IPS DF 4.7 (cell line): ENCODE results near the gene PPARD.

Experiments
- DNase-seq: peaks from one replicate; pipeline ENCODE4 v3.0.0-alpha.2; 2013; ENCODE audit warnings: low spot score; ENCODE audit errors: extremely low read depth

PPARD gene

DNA sequence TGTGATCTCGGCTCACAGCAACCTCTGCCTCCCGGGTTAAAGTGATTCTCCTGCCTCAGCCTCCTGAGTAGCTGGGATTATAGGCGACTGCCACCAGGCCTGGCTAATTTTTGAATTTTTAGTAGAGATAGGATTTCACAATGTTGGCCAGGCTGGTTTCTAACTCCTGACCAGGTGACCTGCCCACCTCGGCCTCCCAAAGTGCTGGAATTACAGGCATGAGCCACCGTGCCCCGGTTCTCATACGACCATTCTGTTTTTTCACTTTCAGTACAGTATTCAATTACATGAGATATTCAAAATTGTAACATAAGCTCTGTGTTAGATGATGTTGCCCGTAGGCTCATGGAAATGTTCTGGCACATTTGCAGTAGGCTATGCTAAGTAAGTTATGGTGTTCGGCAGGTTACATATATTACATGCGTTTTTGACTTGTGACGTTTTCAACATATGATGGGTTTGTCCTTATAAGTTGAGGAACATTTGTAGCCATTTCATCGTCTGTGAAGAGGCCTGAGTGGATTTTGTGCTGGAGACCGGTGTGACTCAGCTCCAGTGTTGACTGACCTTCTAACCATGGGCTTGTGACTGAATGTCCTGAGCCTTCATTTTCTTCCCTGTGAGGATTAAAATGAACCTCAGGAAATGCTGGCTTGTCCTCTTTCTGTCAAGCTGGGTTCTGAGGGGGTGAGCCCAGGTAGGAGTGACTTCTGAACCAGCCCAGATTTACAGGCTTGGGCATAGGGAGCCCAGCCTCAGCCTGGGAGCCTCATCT is 12.2 kb downstream of the PPARD start:
- no peak for DNase-seq

DNA sequence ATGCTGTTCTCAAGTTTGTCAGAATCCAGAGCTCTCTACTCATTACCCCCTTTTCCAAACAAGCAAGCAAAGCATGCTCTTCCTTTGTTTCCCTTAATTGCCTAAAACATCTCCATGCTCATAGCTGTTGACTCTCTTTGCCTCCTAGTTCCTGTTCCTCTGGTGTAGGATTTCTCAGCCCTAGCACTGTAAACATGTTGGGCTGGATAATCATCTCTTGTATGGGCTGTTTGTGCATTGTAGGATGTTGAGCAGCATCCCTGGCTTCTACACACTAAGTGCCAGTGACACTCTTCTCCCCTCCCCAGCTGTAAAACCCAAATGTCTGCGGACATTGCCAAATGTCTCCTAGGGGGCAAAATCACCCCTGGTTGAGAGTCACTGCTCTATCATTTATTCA is 14.0 kb downstream of the PPARD start:
- DNase-seq: no peak

DNA sequence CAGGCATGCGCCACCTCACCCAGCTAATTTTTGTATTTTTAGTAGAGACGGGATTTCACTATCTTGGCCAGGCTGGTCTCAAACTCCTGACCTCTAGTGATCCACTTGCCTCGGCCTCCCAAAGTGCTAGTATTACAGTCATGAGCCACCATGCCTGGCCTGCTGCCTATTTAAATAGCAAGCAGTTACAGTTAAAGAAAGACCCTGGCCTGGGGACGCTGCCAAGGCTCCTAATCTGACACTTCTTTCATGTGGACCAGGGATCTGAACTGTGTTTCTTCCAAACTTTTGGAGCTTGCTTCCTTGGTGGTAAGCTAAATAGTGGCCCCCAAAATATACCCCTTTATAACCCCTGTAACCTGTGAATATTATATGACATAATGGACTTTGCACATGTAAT is 15.3 kb downstream of the PPARD start:
- no peak for DNase-seq

- no peak for DNase-seq
Observed at GRCh38 chr6:35358086-35358485, 15.7 kb downstream of the PPARD start.

DNA sequence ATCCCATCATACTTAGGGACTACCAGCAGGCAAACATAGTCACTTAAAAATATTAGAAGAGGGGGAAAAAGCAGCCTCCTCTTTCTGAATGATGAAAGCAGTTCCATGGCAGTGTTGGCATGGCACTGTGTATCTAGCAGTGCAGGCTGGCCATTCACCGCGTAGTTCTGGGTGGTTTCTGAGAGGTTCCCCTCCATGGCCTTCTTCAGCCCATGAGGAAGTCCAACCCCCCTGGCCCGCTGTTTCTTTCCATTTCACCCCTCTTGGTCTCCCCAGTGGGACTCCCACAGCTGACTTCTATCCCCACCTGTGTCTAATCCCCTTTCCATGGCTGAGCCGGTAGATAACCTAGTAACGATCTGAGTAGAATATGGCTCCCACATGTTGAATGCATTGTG is 17.0 kb downstream of the PPARD start:
- DNase-seq: no peak

- DNase-seq: no peak
Observed at GRCh38 chr6:35359744-35360348, 17.5 kb downstream of the PPARD start.

DNA sequence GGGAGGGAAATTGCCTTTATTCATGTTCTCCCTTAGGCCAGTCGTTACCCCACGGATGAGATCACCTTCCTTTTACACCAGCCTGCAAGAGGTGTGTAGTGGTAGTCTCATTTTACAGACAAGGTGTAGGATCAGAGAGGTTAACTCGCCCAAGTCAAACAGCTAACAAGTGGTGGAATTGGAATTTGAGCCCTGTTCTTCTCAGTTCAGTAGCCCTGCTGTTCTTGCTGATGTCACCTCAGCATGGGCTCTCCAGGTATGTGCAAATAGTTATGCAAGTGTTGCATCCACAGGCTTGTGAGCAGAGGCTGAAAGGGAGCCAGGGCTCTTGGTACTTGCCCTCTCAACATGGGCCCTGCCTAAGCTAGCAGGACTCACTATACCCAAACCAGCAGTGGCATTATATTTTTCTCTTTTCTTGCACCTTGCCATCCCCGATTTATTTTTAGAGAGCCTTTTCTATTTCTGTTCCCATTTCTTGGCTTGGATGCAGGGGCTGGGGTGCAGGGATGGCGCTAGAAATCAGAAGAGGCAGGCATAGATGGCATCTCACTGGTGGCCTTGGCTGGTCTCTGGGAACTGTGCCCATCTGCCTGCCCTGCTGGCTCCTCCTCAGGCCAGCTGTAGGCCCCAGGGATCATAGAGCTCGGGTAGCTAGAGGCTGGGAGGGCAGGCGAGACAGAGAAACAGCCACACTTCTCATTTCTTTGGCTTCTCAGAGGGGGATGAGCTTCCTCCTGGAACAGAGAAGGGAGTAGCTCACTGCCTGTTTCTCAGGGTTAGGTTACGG is 18.2 kb downstream of the PPARD start:
- peak; percentile 60 for DNase-seq

DNA sequence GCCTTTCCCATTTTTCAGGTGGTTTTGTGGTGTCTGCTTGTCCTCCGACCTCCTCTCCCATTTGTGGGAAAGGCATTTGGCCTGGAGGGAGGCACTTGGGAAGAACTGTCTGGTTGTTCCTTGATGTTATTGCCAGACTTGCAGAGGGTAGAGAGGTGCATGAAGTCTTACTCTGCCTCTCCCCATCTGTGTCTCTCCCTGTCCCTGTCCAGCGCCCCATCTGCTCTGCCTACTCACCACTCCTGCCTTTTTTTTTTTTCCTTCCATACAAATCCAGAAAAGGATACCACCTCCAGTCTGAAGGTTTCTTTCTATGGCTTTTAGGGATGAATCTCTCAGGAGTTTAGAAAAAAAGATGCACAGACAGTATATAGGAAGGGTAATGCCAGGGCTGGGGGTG is 19.8 kb downstream of the PPARD start:
- no peak for DNase-seq

- DNase-seq: no peak
Observed at GRCh38 chr6:35363293-35363750, 21.0 kb downstream of the PPARD start.

GRCh38 chr6:35365594-35366203 is 23.3 kb downstream of the PPARD start:
- DNase-seq: no peak

GRCh38 chr6:35366204-35366596 is 23.8 kb downstream of the PPARD start:
- no peak for DNase-seq

DNA sequence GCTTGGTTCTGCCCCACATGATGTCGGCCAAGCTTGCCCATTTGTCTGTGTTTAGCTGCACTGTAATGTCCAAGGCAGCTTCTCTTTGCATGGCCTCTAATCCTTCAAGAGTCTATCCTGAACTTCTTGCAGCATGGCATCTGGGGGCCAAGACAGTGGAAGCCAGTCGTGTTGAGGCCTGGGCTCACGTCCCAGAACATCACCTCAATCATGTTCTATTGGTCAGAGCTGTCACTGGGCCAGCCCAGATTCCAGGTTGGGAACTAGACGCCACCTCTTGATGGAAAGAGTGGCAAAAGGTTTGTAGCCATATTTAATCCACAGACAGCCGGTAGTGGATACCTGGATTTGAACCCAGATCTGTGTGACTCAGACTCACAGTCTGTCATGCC is 25.3 kb downstream of the PPARD start:
- no peak for DNase-seq

DNA sequence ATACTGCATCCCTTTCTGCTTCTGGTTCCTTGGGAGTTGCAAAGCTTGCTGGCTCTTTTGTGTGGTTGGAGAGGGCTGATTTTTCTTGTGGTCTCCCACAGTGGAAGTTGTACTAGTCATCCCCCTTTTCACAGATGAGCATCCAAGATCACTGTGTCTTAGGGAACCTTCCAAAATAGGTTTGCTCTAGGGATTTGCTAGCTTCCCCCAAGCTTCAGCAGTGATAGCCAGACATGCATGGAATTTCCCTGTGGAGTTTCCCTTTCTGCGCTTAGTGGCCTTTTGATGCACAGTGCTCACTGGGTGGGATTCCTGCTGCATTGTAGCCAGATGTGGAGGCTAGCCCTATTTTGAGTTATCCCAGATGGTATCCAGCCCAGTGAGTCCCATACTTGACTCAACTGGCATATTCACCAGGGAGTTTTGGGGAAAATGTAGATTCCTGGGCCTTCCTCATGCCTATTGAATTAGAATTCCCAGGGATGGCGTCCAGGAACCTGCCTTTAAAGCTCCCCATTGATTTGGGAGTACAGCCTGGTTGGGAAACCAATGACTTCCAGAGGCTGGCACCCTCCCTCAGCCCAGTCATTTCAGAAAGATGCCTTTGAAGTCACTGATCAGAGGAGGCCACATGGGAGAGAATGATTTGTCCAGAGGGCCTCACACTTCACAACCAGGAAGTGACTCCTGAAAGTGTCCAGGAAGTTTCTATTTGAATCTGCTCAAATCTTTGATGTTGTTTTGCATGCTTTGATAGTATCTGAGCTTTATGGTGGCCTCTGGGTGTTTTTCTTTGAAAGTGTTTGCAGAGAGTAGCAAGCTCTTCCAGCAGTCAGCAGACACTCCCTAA is 25.9 kb downstream of the PPARD start:
- no peak for DNase-seq

GRCh38 chr6:35370124-35370741 is 27.9 kb downstream of the PPARD start:
- DNase-seq: no peak

- DNase-seq: no peak
Observed at GRCh38 chr6:35370785-35371493, 28.6 kb downstream of the PPARD start.

DNA sequence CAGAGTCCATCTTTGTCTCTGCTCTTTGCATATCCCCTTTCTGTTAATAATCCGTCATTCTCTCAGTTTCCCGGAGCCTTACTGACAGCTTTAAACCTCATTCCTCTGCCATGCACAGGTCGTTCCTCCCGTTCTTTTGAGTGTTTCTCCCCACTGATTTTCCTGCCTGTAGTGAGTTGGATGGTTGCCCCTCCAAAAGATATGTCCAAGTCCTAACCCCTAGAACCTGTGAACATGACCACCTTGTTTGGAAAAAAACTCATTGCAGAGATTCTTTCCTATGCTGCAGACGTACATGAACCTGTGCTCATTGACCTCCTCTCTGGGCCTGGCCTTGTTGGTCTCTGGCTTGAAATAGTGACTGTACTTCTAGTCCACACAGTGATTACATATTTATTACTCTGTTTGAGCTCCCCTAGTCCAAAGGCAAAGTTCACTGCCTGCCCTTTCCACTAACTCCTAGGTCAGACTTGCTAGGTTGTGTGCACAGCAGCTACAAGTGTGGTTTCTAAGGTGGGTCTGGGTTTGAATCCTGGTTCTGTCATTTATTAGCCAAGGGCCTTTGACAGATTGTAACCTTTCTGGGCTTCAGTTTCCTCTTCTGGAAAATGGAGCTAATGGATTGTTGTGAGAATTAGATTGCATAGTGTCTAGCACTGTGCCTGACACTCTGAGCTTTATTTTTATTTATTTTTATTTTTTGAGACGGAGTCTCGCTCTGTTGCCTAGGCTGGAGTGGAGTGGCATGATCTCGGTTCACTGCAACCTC is 29.3 kb downstream of the PPARD start:
- no peak for DNase-seq

DNA sequence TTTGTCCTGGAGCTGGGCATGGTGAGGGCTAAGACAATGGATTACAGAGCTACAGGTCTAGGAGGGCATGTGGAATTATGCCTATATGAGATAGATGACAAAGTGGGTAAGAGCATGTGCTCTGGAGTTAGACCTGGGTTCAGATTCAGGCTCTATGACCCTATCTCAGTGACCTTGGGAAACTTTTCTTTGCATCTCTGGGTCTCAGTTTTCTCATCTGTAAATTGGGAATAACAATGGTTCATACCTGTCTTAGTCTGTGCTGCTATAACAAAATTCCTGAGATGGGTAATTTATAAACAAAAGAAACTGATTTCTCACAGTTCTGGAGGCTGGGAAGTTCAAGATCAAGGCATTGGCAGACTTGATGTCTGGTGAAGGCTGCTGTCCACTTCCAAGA is 30.3 kb downstream of the PPARD start:
- no peak for DNase-seq

GRCh38 chr6:35376281-35376680 is 33.9 kb downstream of the PPARD start:
- DNase-seq: no peak

DNA sequence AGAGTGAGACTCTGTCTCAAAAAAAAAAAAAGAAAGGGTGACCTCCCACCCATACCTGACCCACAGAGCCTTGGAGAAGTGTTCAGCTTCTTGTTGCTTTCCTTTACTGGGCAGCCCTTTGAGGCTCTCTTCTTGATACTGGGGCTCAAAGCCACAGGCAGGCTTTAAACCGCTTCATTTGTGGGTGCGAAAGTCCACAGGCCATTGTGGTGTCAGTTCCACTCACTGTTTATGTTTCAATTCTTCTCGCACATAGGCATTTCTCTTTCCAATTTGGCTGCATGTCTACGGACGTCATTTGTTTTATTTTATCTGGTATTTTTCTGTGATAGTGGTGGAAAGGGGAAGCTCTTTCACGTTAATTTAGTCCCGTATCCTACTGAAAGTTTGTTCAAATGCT is 34.6 kb downstream of the PPARD start:
- no peak for DNase-seq
